Stimulated activated CD4-positive, alpha-beta T cell treated with anti-CD3 and anti-CD28 coated beads, Interleukin-1b, Interleukin-23, amount 100 ng/mL, for 48 hours (primary cell): ENCODE results near the gene FMN1.

Source experiments
- DNase-seq: peaks from one replicate; pipeline ENCODE4 v3.0.0-alpha.2; 2020

Gene FMN1

GRCh38 chr15:32843219-32843815 is 351.2 kb downstream of the FMN1 start:
- no peak for DNase-seq

GRCh38 chr15:32842081-32842480 is 352.4 kb downstream of the FMN1 start:
- no peak for DNase-seq

- DNase-seq, result no peak
Measured at GRCh38 chr15:32840507-32841245, 353.8 kb downstream of the FMN1 start.

- DNase-seq, result no peak
Measured at GRCh38 chr15:32838820-32839219, 355.7 kb downstream of the FMN1 start.

- no peak for DNase-seq
Measured at GRCh38 chr15:32838338-32838737, 356.2 kb downstream of the FMN1 start.

- DNase-seq, result no peak
Measured at GRCh38 chr15:32837935-32838334, 356.6 kb downstream of the FMN1 start.

GRCh38 chr15:32834156-32834555 is 360.4 kb downstream of the FMN1 start:
- DNase-seq, result no peak

- no peak for DNase-seq
Measured at GRCh38 chr15:32833379-32833821, 361.1 kb downstream of the FMN1 start.

- no peak for DNase-seq
Measured at GRCh38 chr15:32831485-32831884, 363.0 kb downstream of the FMN1 start.

- DNase-seq, result no peak
Measured at GRCh38 chr15:32830241-32830640, 364.3 kb downstream of the FMN1 start.

GRCh38 chr15:32829436-32829835 is 365.1 kb downstream of the FMN1 start:
- no peak for DNase-seq

- DNase-seq, result no peak
Measured at GRCh38 chr15:32828507-32829186, 365.9 kb downstream of the FMN1 start.

GRCh38 chr15:32826685-32827084 is 367.8 kb downstream of the FMN1 start:
- DNase-seq, result no peak

- DNase-seq, result no peak
Measured at GRCh38 chr15:32825219-32825618, 369.3 kb downstream of the FMN1 start.

GRCh38 chr15:32824777-32825176 is 369.7 kb downstream of the FMN1 start:
- no peak for DNase-seq

GRCh38 chr15:32823750-32824149 is 370.8 kb downstream of the FMN1 start:
- no peak for DNase-seq

- DNase-seq, result no peak
Measured at GRCh38 chr15:32822739-32823138, 371.8 kb downstream of the FMN1 start.

- no peak for DNase-seq
Measured at GRCh38 chr15:32819448-32819847, 375.1 kb downstream of the FMN1 start.

GRCh38 chr15:32818758-32819447 is 375.6 kb downstream of the FMN1 start:
- DNase-seq, result no peak

GRCh38 chr15:32817577-32817976 is 376.9 kb downstream of the FMN1 start:
- no peak for DNase-seq

- DNase-seq, result no peak
Measured at GRCh38 chr15:32807331-32807730, 387.2 kb downstream of the FMN1 start.

GRCh38 chr15:32803631-32804030 is 390.9 kb downstream of the FMN1 start:
- no peak for DNase-seq

GRCh38 chr15:32802286-32802936 is 392.1 kb downstream of the FMN1 start:
- DNase-seq, result no peak
